CD8-positive, alpha-beta memory T cell (primary cell): ENCODE measurements around the gene PRR4. TPM values are rescaled to one million over a fixed set of nuclear protein-coding genes. Genes with fewer than 3 reads are reported as not detected.

Source experiments
- polyA plus RNA-seq: library from polyadenylated mRNA; unstranded; fragments of 300-500 nt; fragmentation: Illumina TruSeq; gene quantifications from one replicate; pipeline ENCODE4 v1.2.3, GENCODE V29; 2021
- total RNA-seq, 2 experiments: library from RNA; stranded (reverse); gene quantifications; one replicate each; pipeline ENCODE4 v1.2.3, GENCODE V29; 2021

The PRR4 gene
- total and polyA plus RNA-seq, 3 experiments from 2014 or later = 0.63 to 0.70 TPM; not detected in 1

Other genes starting within 250 kb of the PRR4 start
- 100 to 1,000 TPM; 130 to 138 TPM for gene MAGOHB, start 235.9 kb downstream of the PRR4 start, total RNA-seq
- 59.0 TPM for gene MAGOHB, start 235.9 kb downstream of the PRR4 start, polyA plus RNA-seq
- 1 to 10 TPM; 2.0 to 2.1 TPM for gene STYK1, start 175.4 kb downstream of the PRR4 start, total RNA-seq
- gene STYK1, start 175.4 kb downstream of the PRR4 start, polyA plus RNA-seq = 2.1 TPM
- gene YBX3, start 126.2 kb downstream of the PRR4 start, total RNA-seq = 100 to 1,000 TPM; 222 to 251 TPM
- gene YBX3, start 126.2 kb downstream of the PRR4 start, polyA plus RNA-seq = 40.5 TPM
- not detected for gene TAS2R7, start 46.8 kb downstream of the PRR4 start, total RNA-seq
- gene TAS2R7, start 46.8 kb downstream of the PRR4 start, polyA plus RNA-seq = not detected
- not detected for gene TAS2R8, start 42.2 kb downstream of the PRR4 start, total RNA-seq
- not detected for gene TAS2R8, start 42.2 kb downstream of the PRR4 start, polyA plus RNA-seq
- gene TAS2R9, start 39.3 kb downstream of the PRR4 start, total RNA-seq = not detected
- not detected for gene TAS2R9, start 39.3 kb downstream of the PRR4 start, polyA plus RNA-seq
- under 1 TPM; 0.22 to 0.28 TPM for gene TAS2R10, start 23.1 kb downstream of the PRR4 start, total RNA-seq
- not detected for gene TAS2R10, start 23.1 kb downstream of the PRR4 start, polyA plus RNA-seq
- 1 to 10 TPM; 5.8 to 8.6 TPM for gene PRH1, start 34.8 kb upstream of the PRR4 start, total RNA-seq
- 7.3 TPM for gene PRH1, start 34.8 kb upstream of the PRR4 start, polyA plus RNA-seq
- under 1 TPM; 0.26 to 0.27 TPM for gene TAS2R13, start 60.1 kb upstream of the PRR4 start, total RNA-seq
- gene TAS2R13, start 60.1 kb upstream of the PRR4 start, polyA plus RNA-seq = not detected
- not detected for gene PRH2, start 79.8 kb upstream of the PRR4 start, total RNA-seq
- gene PRH2, start 79.8 kb upstream of the PRR4 start, polyA plus RNA-seq = not detected
- gene TAS2R14, start 89.8 kb upstream of the PRR4 start, total RNA-seq = under 1 TPM; 0.55 to 0.95 TPM
- 1.0 TPM for gene TAS2R14, start 89.8 kb upstream of the PRR4 start, polyA plus RNA-seq
- under 1 TPM; 0.22 to 0.47 TPM for gene TAS2R50, start 137.4 kb upstream of the PRR4 start, total RNA-seq
- not detected for gene TAS2R50, start 137.4 kb upstream of the PRR4 start, polyA plus RNA-seq
- under 1 TPM; 0.46 to 0.75 TPM for gene TAS2R20, start 148.8 kb upstream of the PRR4 start, total RNA-seq
- not detected for gene TAS2R20, start 148.8 kb upstream of the PRR4 start, polyA plus RNA-seq
- under 1 TPM; 0.78 to 0.88 TPM for gene TAS2R19, start 173.1 kb upstream of the PRR4 start, total RNA-seq
- 0.52 TPM for gene TAS2R19, start 173.1 kb upstream of the PRR4 start, polyA plus RNA-seq
- 1 to 10 TPM; 1.0 to 1.3 TPM for gene TAS2R31, start 181.9 kb upstream of the PRR4 start, total RNA-seq
- gene TAS2R31, start 181.9 kb upstream of the PRR4 start, polyA plus RNA-seq = not detected
- gene TAS2R46, start 212.8 kb upstream of the PRR4 start, total RNA-seq = under 1 TPM; 0.55 to 0.93 TPM
- not detected for gene TAS2R46, start 212.8 kb upstream of the PRR4 start, polyA plus RNA-seq
- under 1 TPM in 1 of 2 experiments, not detected in 1; 0.42 TPM for gene TAS2R43, start 242.8 kb upstream of the PRR4 start, total RNA-seq
- not detected for gene TAS2R43, start 242.8 kb upstream of the PRR4 start, polyA plus RNA-seq